ENCODE results near the gene SOCS2.

Gene SOCS2, protein sequence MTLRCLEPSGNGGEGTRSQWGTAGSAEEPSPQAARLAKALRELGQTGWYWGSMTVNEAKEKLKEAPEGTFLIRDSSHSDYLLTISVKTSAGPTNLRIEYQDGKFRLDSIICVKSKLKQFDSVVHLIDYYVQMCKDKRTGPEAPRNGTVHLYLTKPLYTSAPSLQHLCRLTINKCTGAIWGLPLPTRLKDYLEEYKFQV

DNA sequence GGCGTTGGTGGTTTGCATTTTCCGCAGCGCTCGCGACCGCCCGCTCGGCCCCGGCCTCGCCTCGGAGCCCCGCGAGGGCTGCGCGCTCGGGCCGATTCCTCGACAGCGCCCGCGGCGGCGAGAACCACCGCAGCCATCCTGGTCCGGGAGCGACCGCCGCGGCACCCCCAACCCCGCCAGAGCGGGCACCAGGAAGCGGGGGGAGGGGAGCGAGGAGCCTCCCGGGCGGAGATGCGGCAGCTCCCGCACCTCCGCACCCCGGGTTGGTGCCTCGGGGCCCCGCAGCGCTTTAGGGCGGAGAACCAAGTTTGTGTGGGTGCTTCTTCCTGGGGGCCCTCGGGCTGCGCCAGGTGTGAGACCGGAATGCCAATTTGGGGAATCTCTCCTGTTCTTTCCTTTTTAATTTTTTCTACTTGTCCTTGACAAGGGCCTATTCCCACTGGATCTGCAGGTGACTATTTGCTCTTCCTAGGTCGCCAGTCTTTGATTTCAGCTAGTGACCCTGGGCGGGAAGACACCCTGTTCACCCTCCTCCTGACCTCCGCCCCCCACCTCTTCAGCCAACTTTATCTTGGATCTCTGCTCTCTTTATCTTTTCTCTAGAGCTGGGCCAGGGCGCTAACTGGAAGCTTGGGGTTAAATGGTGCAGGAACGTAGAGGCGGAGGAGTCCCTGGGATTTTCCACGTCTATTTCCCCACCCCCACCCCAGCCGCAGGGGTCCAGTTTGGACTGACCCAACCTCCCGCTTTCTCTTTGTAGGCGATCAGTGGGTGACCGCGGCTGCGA, at the start of gene SOCS2:
Gene SOCS2, plus strand, starts transcription at position 751 of the 787 bp plus-strand sequence. CDS start 223 bp downstream, outside the sequence.
- no peaks in the 10 kb centered on the region for H3K4me1 ChIP-seq (ENCODE audit: control insufficient read depth, insufficient read depth, low read length)
- H3K9me3 ChIP-seq (ENCODE audit: control insufficient read depth, insufficient read depth, low read depth, low read length), result no peaks in the 10 kb centered on the region
- ChIA-PET POLR2A (no interaction called here), CTCF (interaction anchor here (0.7 kb wide), 1 partner anchor 10 kb away, joined by 4 read pairs; no protein-coding TSS in a partner anchor)
- H3K27ac ChIP-seq (ENCODE audit: extremely low read depth, low read depth, low read length), result peak within 1 kb of the TSS; percentile 94
- peak within 1 kb of the TSS; percentile 53 for H3K4me3 ChIP-seq (ENCODE audit: low read depth, low read length)
- peaks cover 0 to 7% of the 10 kb centered on the region in 2 experiments; a peak in 1 of 3 replicates for H3K36me3 ChIP-seq (ENCODE audit: control insufficient read depth in 2 of 2, insufficient read depth in 1 of 2, low read length in 2 of 2)
- TF ChIP-seq ZNF548 (tag by site-specific recombination; IDR thresholded peaks at IDR 0.05), result no peak
- TF ChIP-seq, protein P1, sequence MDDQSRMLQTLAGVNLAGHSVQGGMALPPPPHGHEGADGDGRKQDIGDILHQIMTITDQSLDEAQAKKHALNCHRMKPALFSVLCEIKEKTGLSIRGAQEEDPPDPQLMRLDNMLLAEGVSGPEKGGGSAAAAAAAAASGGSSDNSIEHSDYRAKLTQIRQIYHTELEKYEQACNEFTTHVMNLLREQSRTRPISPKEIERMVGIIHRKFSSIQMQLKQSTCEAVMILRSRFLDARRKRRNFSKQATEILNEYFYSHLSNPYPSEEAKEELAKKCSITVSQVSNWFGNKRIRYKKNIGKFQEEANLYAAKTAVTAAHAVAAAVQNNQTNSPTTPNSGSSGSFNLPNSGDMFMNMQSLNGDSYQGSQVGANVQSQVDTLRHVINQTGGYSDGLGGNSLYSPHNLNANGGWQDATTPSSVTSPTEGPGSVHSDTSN (CRISPR knock-in tag; IDR thresholded peaks at IDR 0.05), result no peak
- TF ChIP-seq ZBTB8A (tag by site-specific recombination; IDR thresholded peaks at IDR 0.05), result no peak
- TF ChIP-seq, protein P2, sequence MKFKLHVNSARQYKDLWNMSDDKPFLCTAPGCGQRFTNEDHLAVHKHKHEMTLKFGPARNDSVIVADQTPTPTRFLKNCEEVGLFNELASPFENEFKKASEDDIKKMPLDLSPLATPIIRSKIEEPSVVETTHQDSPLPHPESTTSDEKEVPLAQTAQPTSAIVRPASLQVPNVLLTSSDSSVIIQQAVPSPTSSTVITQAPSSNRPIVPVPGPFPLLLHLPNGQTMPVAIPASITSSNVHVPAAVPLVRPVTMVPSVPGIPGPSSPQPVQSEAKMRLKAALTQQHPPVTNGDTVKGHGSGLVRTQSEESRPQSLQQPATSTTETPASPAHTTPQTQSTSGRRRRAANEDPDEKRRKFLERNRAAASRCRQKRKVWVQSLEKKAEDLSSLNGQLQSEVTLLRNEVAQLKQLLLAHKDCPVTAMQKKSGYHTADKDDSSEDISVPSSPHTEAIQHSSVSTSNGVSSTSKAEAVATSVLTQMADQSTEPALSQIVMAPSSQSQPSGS (tag by site-specific recombination; IDR thresholded peaks at IDR 0.05; ENCODE audit: low read depth), result no peak
- TF ChIP-seq ZNF629 (tag by site-specific recombination; IDR thresholded peaks at IDR 0.05), result no peak
- peak; percentile 12; the same call in 1 of the 2 replicates for TF ChIP-seq ZNF660 (tag by site-specific recombination; IDR thresholded peaks at IDR 0.05)
- TF ChIP-seq ZNF658 (tag by site-specific recombination; IDR thresholded peaks at IDR 0.05), result no peak
- TF ChIP-seq, protein P3, sequence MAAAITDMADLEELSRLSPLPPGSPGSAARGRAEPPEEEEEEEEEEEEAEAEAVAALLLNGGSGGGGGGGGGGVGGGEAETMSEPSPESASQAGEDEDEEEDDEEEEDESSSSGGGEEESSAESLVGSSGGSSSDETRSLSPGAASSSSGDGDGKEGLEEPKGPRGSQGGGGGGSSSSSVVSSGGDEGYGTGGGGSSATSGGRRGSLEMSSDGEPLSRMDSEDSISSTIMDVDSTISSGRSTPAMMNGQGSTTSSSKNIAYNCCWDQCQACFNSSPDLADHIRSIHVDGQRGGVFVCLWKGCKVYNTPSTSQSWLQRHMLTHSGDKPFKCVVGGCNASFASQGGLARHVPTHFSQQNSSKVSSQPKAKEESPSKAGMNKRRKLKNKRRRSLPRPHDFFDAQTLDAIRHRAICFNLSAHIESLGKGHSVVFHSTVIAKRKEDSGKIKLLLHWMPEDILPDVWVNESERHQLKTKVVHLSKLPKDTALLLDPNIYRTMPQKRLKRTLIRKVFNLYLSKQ (tag by site-specific recombination; IDR thresholded peaks at IDR 0.05; ENCODE audit: borderline replicate concordance), result no peak
- no peak for TF ChIP-seq ZNF302 (tag by site-specific recombination; IDR thresholded peaks at IDR 0.05; ENCODE audit: low read depth)
- TF ChIP-seq KLF7 (tag by site-specific recombination; IDR thresholded peaks at IDR 0.05; ENCODE audit: borderline replicate concordance), result no peak
- TF ChIP-seq ZNF600 (tag by site-specific recombination; IDR thresholded peaks at IDR 0.05), result no peak
- TF ChIP-seq, protein P4, sequence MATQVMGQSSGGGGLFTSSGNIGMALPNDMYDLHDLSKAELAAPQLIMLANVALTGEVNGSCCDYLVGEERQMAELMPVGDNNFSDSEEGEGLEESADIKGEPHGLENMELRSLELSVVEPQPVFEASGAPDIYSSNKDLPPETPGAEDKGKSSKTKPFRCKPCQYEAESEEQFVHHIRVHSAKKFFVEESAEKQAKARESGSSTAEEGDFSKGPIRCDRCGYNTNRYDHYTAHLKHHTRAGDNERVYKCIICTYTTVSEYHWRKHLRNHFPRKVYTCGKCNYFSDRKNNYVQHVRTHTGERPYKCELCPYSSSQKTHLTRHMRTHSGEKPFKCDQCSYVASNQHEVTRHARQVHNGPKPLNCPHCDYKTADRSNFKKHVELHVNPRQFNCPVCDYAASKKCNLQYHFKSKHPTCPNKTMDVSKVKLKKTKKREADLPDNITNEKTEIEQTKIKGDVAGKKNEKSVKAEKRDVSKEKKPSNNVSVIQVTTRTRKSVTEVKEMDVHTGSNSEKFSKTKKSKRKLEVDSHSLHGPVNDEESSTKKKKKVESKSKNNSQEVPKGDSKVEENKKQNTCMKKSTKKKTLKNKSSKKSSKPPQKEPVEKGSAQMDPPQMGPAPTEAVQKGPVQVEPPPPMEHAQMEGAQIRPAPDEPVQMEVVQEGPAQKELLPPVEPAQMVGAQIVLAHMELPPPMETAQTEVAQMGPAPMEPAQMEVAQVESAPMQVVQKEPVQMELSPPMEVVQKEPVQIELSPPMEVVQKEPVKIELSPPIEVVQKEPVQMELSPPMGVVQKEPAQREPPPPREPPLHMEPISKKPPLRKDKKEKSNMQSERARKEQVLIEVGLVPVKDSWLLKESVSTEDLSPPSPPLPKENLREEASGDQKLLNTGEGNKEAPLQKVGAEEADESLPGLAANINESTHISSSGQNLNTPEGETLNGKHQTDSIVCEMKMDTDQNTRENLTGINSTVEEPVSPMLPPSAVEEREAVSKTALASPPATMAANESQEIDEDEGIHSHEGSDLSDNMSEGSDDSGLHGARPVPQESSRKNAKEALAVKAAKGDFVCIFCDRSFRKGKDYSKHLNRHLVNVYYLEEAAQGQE (tag by site-specific recombination; IDR thresholded peaks at IDR 0.05), result 0 out of 2 replicates have a peak, but pooled peaks have one; percentile 12
- TF ChIP-seq ZNF248 (tag by site-specific recombination; IDR thresholded peaks at IDR 0.05), result no peak
- TF ChIP-seq ZBTB20 (tag by site-specific recombination; IDR thresholded peaks at IDR 0.05), result peak; percentile 31; the same call in 1 of the 2 replicates
- TF ChIP-seq, protein P5, sequence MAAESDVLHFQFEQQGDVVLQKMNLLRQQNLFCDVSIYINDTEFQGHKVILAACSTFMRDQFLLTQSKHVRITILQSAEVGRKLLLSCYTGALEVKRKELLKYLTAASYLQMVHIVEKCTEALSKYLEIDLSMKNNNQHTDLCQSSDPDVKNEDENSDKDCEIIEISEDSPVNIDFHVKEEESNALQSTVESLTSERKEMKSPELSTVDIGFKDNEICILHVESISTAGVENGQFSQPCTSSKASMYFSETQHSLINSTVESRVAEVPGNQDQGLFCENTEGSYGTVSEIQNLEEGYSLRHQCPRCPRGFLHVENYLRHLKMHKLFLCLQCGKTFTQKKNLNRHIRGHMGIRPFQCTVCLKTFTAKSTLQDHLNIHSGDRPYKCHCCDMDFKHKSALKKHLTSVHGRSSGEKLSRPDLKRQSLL (tag by site-specific recombination; IDR thresholded peaks at IDR 0.05), result no peak
- no peak for TF ChIP-seq ZBTB17 (tag by site-specific recombination; IDR thresholded peaks at IDR 0.05)
- TF ChIP-seq KLF9 (tag by site-specific recombination; IDR thresholded peaks at IDR 0.05; ENCODE audit: low read depth), result no peak
- TF ChIP-seq, protein P6, sequence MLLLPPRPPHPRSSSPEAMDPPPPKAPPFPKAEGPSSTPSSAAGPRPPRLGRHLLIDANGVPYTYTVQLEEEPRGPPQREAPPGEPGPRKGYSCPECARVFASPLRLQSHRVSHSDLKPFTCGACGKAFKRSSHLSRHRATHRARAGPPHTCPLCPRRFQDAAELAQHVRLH (tag by site-specific recombination; IDR thresholded peaks at IDR 0.05), result no peak
- no peak for TF ChIP-seq ZNF654 (tag by site-specific recombination; IDR thresholded peaks at IDR 0.05; ENCODE audit: low read depth)
- 0 out of 2 replicates have a peak, but pooled peaks have one; percentile 37 for TF ChIP-seq ZSCAN30 (tag by site-specific recombination; IDR thresholded peaks at IDR 0.05)
- TF ChIP-seq ZNF843 (tag by site-specific recombination; IDR thresholded peaks at IDR 0.05), result no peak
- TF ChIP-seq ZNF19 (tag by site-specific recombination; IDR thresholded peaks at IDR 0.05; ENCODE audit: low read depth), result no peak
- no peak for TF ChIP-seq ZNF514 (tag by site-specific recombination; IDR thresholded peaks at IDR 0.05)
- peak; percentile 13; the same call in 1 of the 2 replicates for TF ChIP-seq GLIS1 (tag by site-specific recombination; IDR thresholded peaks at IDR 0.05)
- peak; percentile 36; the same call in 1 of the 2 replicates for TF ChIP-seq IKZF3 (tag by site-specific recombination; IDR thresholded peaks at IDR 0.05)
- TF ChIP-seq, protein P7, sequence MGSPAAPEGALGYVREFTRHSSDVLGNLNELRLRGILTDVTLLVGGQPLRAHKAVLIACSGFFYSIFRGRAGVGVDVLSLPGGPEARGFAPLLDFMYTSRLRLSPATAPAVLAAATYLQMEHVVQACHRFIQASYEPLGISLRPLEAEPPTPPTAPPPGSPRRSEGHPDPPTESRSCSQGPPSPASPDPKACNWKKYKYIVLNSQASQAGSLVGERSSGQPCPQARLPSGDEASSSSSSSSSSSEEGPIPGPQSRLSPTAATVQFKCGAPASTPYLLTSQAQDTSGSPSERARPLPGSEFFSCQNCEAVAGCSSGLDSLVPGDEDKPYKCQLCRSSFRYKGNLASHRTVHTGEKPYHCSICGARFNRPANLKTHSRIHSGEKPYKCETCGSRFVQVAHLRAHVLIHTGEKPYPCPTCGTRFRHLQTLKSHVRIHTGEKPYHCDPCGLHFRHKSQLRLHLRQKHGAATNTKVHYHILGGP (tag by site-specific recombination; IDR thresholded peaks at IDR 0.05), result peak; percentile 47; the same call in 1 of the 2 replicates
